Loucy (cell line): Measurements from ENCODE around the gene STT3B.

ENCODE experiments used
- EZH2phosphoT487 ChIP-seq: fragments of 200-600 bp; IDR thresholded peaks from 2 replicates; pipeline ENCODE4 v1.6.1; 2018; ENCODE audit warnings: antibody characterized with exemption, mild to moderate bottlenecking, moderate library complexity, borderline replicate concordance
- TF ChIP-seq, protein P1 (sequence below): fragments of 200-600 bp; sonication (generic); conservative IDR thresholded peaks from 2 replicates; pipeline ENCODE4 v1.5.1; 2014; ENCODE audit warnings: mild to moderate bottlenecking, antibody characterized with exemption, low read length

DNA sequence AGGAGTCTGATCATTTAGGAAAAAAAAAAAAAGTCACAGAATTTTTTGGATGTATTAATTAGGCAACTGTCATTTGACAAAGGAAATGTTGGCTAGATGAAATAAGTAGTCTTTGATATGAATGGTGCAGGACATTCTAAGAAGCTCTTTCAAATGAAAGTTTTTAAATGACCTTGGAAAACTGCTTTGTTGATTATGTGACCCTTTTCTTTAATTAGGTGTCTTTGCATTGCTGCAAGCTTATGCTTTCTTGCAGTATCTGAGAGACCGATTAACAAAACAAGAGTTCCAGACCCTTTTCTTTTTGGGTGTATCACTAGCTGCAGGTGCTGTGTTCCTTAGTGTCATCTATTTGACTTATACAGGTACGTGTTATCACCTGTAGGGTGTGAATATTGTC lies 84.0 kb downstream of the STT3B start:
- TF ChIP-seq, protein P1, sequence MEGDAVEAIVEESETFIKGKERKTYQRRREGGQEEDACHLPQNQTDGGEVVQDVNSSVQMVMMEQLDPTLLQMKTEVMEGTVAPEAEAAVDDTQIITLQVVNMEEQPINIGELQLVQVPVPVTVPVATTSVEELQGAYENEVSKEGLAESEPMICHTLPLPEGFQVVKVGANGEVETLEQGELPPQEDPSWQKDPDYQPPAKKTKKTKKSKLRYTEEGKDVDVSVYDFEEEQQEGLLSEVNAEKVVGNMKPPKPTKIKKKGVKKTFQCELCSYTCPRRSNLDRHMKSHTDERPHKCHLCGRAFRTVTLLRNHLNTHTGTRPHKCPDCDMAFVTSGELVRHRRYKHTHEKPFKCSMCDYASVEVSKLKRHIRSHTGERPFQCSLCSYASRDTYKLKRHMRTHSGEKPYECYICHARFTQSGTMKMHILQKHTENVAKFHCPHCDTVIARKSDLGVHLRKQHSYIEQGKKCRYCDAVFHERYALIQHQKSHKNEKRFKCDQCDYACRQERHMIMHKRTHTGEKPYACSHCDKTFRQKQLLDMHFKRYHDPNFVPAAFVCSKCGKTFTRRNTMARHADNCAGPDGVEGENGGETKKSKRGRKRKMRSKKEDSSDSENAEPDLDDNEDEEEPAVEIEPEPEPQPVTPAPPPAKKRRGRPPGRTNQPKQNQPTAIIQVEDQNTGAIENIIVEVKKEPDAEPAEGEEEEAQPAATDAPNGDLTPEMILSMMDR, result no peak
- TF ChIP-seq EZH2phosphoT487, result no peak
